ENCODE measurements around the gene ITPKC.

The ITPKC gene

DNA sequence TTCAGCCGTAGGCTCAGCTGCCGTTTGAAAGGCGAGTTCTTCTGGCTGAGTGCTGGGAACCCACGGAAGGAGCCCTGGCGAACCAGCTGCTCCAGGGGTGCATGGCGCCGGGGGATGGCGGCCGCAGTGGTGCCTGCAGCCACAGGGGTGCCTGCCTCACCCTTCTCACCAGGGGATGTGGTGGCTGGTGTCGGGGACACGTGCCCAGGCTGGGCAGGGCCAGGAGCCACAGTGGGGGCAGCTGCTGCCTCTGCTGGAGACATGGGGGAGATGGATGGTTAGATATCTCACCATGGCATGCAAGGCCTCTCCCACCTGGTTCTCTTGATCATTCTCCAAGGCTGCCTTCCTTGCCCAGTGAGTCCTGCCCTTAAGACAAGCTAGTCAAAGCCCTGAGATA, 43.5 kb upstream of the ITPKC start:
- no peak overlapping the region for H3K4me3 ChIP-seq (ENCODE audit: low read depth, low read length)
- no peak for DNase-seq (ENCODE audit: low read depth)
- TF ChIP-seq, protein P1, sequence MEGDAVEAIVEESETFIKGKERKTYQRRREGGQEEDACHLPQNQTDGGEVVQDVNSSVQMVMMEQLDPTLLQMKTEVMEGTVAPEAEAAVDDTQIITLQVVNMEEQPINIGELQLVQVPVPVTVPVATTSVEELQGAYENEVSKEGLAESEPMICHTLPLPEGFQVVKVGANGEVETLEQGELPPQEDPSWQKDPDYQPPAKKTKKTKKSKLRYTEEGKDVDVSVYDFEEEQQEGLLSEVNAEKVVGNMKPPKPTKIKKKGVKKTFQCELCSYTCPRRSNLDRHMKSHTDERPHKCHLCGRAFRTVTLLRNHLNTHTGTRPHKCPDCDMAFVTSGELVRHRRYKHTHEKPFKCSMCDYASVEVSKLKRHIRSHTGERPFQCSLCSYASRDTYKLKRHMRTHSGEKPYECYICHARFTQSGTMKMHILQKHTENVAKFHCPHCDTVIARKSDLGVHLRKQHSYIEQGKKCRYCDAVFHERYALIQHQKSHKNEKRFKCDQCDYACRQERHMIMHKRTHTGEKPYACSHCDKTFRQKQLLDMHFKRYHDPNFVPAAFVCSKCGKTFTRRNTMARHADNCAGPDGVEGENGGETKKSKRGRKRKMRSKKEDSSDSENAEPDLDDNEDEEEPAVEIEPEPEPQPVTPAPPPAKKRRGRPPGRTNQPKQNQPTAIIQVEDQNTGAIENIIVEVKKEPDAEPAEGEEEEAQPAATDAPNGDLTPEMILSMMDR (IDR thresholded peaks at IDR 0.05; ENCODE audit: insufficient read depth, low read depth, low read length, missing control alignments) = no peak

DNA sequence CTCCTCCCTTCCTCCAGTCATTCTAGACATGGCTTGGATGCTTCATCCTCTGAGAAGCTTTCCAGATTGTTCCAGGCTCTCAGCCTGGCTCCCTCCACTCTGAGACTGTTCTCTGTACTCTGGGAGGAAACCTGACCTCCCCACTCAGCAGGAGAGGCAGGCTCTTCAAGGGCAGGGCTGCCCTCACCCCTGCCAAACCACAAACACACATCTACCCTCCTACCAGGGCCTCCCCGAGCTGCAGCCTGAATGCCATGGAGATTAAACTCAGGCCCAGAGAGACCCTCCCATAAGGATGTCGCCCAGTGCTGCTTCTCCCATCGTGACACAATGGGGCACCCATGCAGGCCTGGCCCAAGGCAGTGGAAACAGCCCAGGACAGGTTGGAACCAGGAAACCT, 42.6 kb upstream of the ITPKC start:
- TF ChIP-seq, protein P1 (IDR thresholded peaks at IDR 0.05; ENCODE audit: insufficient read depth, low read depth, low read length, missing control alignments) = no peak
- no peak for DNase-seq (ENCODE audit: low read depth)
- H3K4me3 ChIP-seq (ENCODE audit: low read depth, low read length) = no peak overlapping the region

GRCh38 chr19:40677156-40677555, 39.8 kb upstream of the ITPKC start:
- no peak for DNase-seq (ENCODE audit: low read depth)
- no peak overlapping the region for H3K4me3 ChIP-seq (ENCODE audit: low read depth, low read length)
- TF ChIP-seq, protein P1 (IDR thresholded peaks at IDR 0.05; ENCODE audit: insufficient read depth, low read depth, low read length, missing control alignments) = no peak

- H3K4me3 ChIP-seq (ENCODE audit: low read depth, low read length) = no peak overlapping the region
- DNase-seq (ENCODE audit: low read depth) = no peak
- TF ChIP-seq, protein P1 (IDR thresholded peaks at IDR 0.05; ENCODE audit: insufficient read depth, low read depth, low read length, missing control alignments) = no peak
Measured at GRCh38 chr19:40681039-40681438, 35.9 kb upstream of the ITPKC start.

DNA sequence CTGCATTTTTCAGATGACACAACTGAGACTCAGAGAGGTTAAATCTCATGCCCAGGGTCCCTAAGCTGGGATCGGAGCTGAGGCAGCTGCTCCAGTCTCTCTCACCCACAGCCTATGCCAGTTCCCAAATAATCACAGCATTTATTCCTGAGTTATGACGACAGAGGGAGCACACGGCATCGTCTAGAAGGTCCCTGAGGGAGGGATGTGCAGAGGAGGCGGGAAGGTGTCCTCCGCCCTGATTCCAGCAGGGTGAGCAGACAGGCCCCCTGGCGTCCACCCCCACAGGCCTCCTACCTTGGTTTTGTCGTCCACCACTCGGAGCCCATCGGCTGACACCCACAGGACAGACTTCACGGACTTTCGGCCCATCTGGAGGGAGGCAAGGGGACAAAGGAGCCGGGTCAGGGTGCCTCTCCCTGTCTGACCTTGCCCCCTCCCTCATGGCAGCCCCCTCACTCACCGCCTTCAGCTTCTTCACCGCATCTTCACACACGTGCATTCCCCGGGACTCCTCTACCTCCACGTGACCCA, 34.4 kb upstream of the ITPKC start:
- DNase-seq (ENCODE audit: low read depth) = no peak
- no peak overlapping the region for H3K4me3 ChIP-seq (ENCODE audit: low read depth, low read length)
- TF ChIP-seq, protein P1 (IDR thresholded peaks at IDR 0.05; ENCODE audit: insufficient read depth, low read depth, low read length, missing control alignments) = no peak

DNA sequence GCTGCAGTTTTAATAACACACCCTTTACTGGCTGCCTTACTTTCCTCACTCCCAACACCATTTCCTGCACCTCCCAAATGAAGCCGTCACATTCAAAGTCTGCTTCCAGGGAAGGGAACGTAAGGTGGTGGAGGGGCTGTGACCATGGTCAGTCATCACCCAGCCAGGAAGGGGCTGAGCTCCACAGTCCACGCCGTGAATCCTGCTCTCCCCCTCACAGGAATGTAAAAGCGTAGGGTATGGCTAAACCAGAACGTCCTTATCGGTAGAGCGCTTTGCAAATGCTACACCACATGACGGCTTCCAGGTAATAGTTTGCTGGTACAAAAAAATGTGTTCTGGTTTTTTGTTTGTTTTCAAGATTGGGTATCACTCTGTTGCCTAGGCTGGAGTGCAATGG, 33.5 kb upstream of the ITPKC start:
- no peak for DNase-seq (ENCODE audit: low read depth)
- TF ChIP-seq, protein P1 (IDR thresholded peaks at IDR 0.05; ENCODE audit: insufficient read depth, low read depth, low read length, missing control alignments) = no peak
- no peak overlapping the region for H3K4me3 ChIP-seq (ENCODE audit: low read depth, low read length)

DNA sequence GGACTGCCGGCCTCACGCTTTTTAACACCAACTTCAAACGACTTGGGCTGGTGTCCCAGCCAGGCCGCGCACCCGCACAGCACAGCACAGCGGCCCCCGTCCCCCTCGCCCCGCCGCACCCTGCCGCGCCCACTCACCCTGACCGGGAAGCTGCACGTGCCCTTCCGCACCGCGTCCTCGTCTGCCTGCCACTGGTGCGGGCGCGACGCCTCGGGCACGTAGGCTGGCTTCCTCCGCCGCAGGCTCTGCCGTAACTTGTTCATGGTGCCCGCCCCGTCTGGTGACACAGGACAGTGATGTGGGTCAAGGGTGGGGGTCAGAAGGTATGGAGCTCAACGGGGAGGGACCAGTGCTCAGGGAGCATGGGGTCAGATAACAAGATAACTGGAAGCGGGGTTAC, 32.6 kb upstream of the ITPKC start:
- TF ChIP-seq, protein P1 (IDR thresholded peaks at IDR 0.05; ENCODE audit: insufficient read depth, low read depth, low read length, missing control alignments) = no peak
- H3K4me3 ChIP-seq (ENCODE audit: low read depth, low read length) = no peak overlapping the region
- DNase-seq (ENCODE audit: low read depth) = no peak
